Measurements from ENCODE around the gene PSTPIP1. TPM values are rescaled to one million over a fixed set of nuclear protein-coding genes. Genes with fewer than 3 reads are reported as not detected.

The PSTPIP1 gene
- total and polyA plus RNA-seq, 2 of the 8 experiments (the other 6 are each of a cell fraction or from before 2014, with no cell fraction given): 1.6 to 1.8 TPM

- Histone ChIP-seq H2BK120ac (replicated peaks; ENCODE audit: low read depth, low read length) (no peak overlapping the region), H3K9me3 (ENCODE audit: insufficient read depth in 2 of 2, low read depth in 1 of 2, low read length in 1 of 2) (no peaks in the 10 kb centered on the region), H2BK12ac (ENCODE audit: low read depth, low read length) (no peak overlapping the region), H3K23ac (ENCODE audit: insufficient read length) (no peak overlapping the region), H2BK20ac (ENCODE audit: low read length) (no peak overlapping the region), H4K20me1 (replicated peaks in 1 of 2; ENCODE audit: control insufficient read depth in 1 of 2, insufficient read depth in 2 of 2, low read length in 2 of 2) (no peaks in the 10 kb centered on the region), H3K9ac (replicated peaks in 1 of 4; ENCODE audit: extremely low read depth in 1 of 4, low read depth in 3 of 4, low read length in 3 of 4) (no peak overlapping the region), H3K4me2 (ENCODE audit: insufficient read depth in 1 of 2, low read depth in 2 of 2, low read length in 2 of 2) (no peak overlapping the region), H3K18ac (ENCODE audit: extremely low read depth, low read length) (peak overlapping the region; percentile 32; the same call in 1 of the 2 replicates), H4K8ac (ENCODE audit: extremely low read depth, insufficient read depth, low read length) (no peak overlapping the region), H3K36me3 (ENCODE audit: control insufficient read depth in 2 of 4, insufficient read depth in 4 of 4, low read length in 3 of 4) (no peaks in the 10 kb centered on the region), H3K27ac (ENCODE audit: low read depth, low read length) (no peak overlapping the region), H3K27me3 (replicated peaks in 1 of 4; ENCODE audit: control insufficient read depth in 3 of 4, extremely low read depth in 1 of 4, insufficient read depth in 3 of 4, low read length in 3 of 4) (peaks cover 0 to 3% (median 0%) of the 10 kb centered on the region in 4 experiments; a peak in 2 of 7 replicates), H3K79me1 (ENCODE audit: low read depth, low read length) (no peaks in the 10 kb centered on the region), H2AK5ac (ENCODE audit: low read depth, low read length) (no peak overlapping the region), H3K4me3 (ENCODE audit: extremely low read depth in 1 of 4, insufficient read depth in 2 of 4, low read depth in 3 of 4, low read length in 4 of 4) (no peak overlapping the region), H2BK5ac (ENCODE audit: low read depth, low read length) (no peak overlapping the region), H2AFZ (ENCODE audit: low read length) (no peak overlapping the region), H3K56ac (replicated peaks; ENCODE audit: insufficient read length, low read depth, low read length) (no peak overlapping the region), H3K79me2 (ENCODE audit: control insufficient read depth in 1 of 2, insufficient read depth in 2 of 2, low read length in 2 of 2) (no peaks in the 10 kb centered on the region), H4K5ac (ENCODE audit: insufficient read length, low read depth, low read length) (no peak overlapping the region), H4K91ac (replicated peaks; ENCODE audit: insufficient read length, low read length) (no peak overlapping the region), H3K4me1 (replicated peaks in 1 of 4; ENCODE audit: control insufficient read depth in 3 of 4, insufficient read depth in 4 of 4, low read length in 3 of 4) (no peaks in the 10 kb centered on the region), H3K4ac (replicated peaks; ENCODE audit: insufficient read length, low read depth, low read length) (no peak overlapping the region), H3K14ac (ENCODE audit: insufficient read length) (no peak overlapping the region), H2BK15ac (ENCODE audit: low read length) (no peak overlapping the region), H3K23me2 (ENCODE audit: low read depth, low read length) (no peaks in the 10 kb centered on the region)
- WGBS, 2 experiments (ENCODE audit: extremely low coverage in 1 of 2, insufficient coverage in 1 of 2, insufficient read length in 1 of 2, insufficient replicate concordance in 2 of 2, low coverage in 1 of 2, low lambda C conversion rate in 2 of 2, missing lambda C conversion rate in 1 of 2): 87% methylated on average over 10 of the region's 16 CpGs; no CpG with 5 or more reads in 1 of the 2 experiments
- no peak for FAIRE-seq
- ChIA-PET CTCF (ENCODE audit: partially characterized antibody) (interaction anchor here (1.7 kb wide), 1 partner anchor 32 kb away, joined by 4 read pairs; no protein-coding TSS in a partner anchor), POLR2A (ENCODE audit: partially characterized antibody) (no interaction called here)
- no peak for DNase-seq (ENCODE audit: low read depth in 1 of 2, low spot score in 2 of 2)
- TF ChIP-seq POLR2A (IDR thresholded peaks at IDR 0.05; ENCODE audit: control extremely low read depth in 1 of 2, low read depth in 2 of 2, low read length in 2 of 2): no peak
- TF ChIP-seq KDM4A (IDR thresholded peaks at IDR 0.05; ENCODE audit: low read depth, low read length, severe bottlenecking): no peak
- no peak for TF ChIP-seq FOSL1 (IDR thresholded peaks at IDR 0.05; ENCODE audit: insufficient read depth, low read depth, low read length)
- no peak for TF ChIP-seq CEBPB (IDR thresholded peaks at IDR 0.05; ENCODE audit: low read depth, low read length)
- no peak for TF ChIP-seq SIRT6 (IDR thresholded peaks at IDR 0.05; ENCODE audit: low read length)
- no peak for TF ChIP-seq HDAC6 (IDR thresholded peaks at IDR 0.05; ENCODE audit: low read depth, low read length)
- TF ChIP-seq ZNF274 (IDR thresholded peaks at IDR 0.05; ENCODE audit: borderline replicate concordance, extremely low read depth, low read length): no peak
- no peak for TF ChIP-seq RXRA (IDR thresholded peaks at IDR 0.05; ENCODE audit: insufficient read depth, low read depth, low read length)
- TF ChIP-seq CBX5 (IDR thresholded peaks at IDR 0.05; ENCODE audit: low read depth, low read length): no peak
- no peak for TF ChIP-seq CHD2 (IDR thresholded peaks at IDR 0.05; ENCODE audit: low read length)
- no peak for TF ChIP-seq SIX5 (IDR thresholded peaks at IDR 0.05; ENCODE audit: low read depth, low read length)
- no peak for TF ChIP-seq JUN (IDR thresholded peaks at IDR 0.05; ENCODE audit: low read depth, low read length)
- TF ChIP-seq ASH2L (IDR thresholded peaks at IDR 0.05; ENCODE audit: low read length): no peak
- TF ChIP-seq NRF1 (IDR thresholded peaks at IDR 0.05; ENCODE audit: low read depth, low read length): no peak
Observed at GRCh38 chr15:77002954-77003912, 8.3 kb downstream of the PSTPIP1 start.
